OCI-LY1 (cell line): ENCODE measurements around the gene AGER.

ENCODE experiments used
- H2AFZ ChIP-seq: fragments of 200-600 bp; sonication (generic), shearing (Covaris generic); 2 replicates; pipeline ENCODE4 v1.6.0; 2014; ENCODE audit warnings: antibody characterized with exemption, mild to moderate bottlenecking, low read length
- H3F3A ChIP-seq: fragments of 200-600 bp; sonication (generic), shearing (Covaris generic); 2 replicates; pipeline ENCODE4 v1.6.0; 2014; ENCODE audit warnings: mild to moderate bottlenecking, antibody characterized with exemption, low read length, moderate library complexity; ENCODE audit not compliant: insufficient read depth
- H3K27ac ChIP-seq: fragments of 200-600 bp; sonication (generic); 2 replicates; pipeline ENCODE4 v1.5.1; 2014; ENCODE audit warnings: low read length, mixed run types, mild to moderate bottlenecking, low read depth; ENCODE audit not compliant: poor library complexity, severe bottlenecking
- H3K27me3 ChIP-seq: fragments of 200-600 bp; sonication (generic); 2 replicates; pipeline ENCODE4 v1.6.0; 2014; ENCODE audit warnings: antibody characterized with exemption, mild to moderate bottlenecking, low read length, moderate library complexity; ENCODE audit not compliant: insufficient read depth
- H3K36me3 ChIP-seq: fragments of 200-600 bp; sonication (generic); 2 replicates; pipeline ENCODE4 v1.6.1; 2014; ENCODE audit warnings: mild to moderate bottlenecking, antibody characterized with exemption, low read length, moderate library complexity, mixed read lengths; ENCODE audit not compliant: insufficient read depth
- H3K4me1 ChIP-seq: fragments of 200-600 bp; sonication (generic); 2 replicates; pipeline ENCODE4 v1.5.1; 2014; ENCODE audit warnings: mild to moderate bottlenecking, low read length, moderate library complexity; ENCODE audit not compliant: insufficient read depth, severe bottlenecking
- H3K4me2 ChIP-seq: fragments of 200-600 bp; sonication (generic), shearing (Covaris generic); 2 replicates; pipeline ENCODE4 v1.6.1; 2014; ENCODE audit warnings: low read length
- H3K4me3 ChIP-seq: fragments of 200-600 bp; sonication (generic); 2 replicates; pipeline ENCODE4 v1.5.1; 2014; ENCODE audit warnings: low read length, low read depth, mild to moderate bottlenecking, mixed read lengths; ENCODE audit not compliant: poor library complexity, severe bottlenecking
- H3K79me2 ChIP-seq: fragments of 200-600 bp; shearing (Covaris generic); 2 replicates; pipeline ENCODE4 v1.6.1; 2016; ENCODE audit warnings: mixed run types, low read length, mixed read lengths; ENCODE audit not compliant: insufficient read depth
- H3K9ac ChIP-seq: fragments of 200-600 bp; sonication (generic), shearing (Covaris generic); 2 replicates; pipeline ENCODE4 v1.6.1; 2014; ENCODE audit warnings: mild to moderate bottlenecking, low read length, mixed read lengths
- H3K9me2 ChIP-seq: fragments of 200-600 bp; sonication (generic), shearing (Covaris generic); 2 replicates; pipeline ENCODE4 v1.6.1; 2014; ENCODE audit warnings: low read depth, mild to moderate bottlenecking, low read length, mixed read lengths
- H3K9me3 ChIP-seq: fragments of 200-600 bp; shearing (Covaris generic); 2 replicates; pipeline ENCODE4 v1.6.1; 2014; ENCODE audit warnings: low read length, mixed read lengths
- H4K20me1 ChIP-seq: fragments of 200-600 bp; sonication (generic), shearing (Covaris generic); 2 replicates; pipeline ENCODE4 v1.6.0; 2016; ENCODE audit warnings: mild to moderate bottlenecking, low read length; ENCODE audit not compliant: insufficient read depth
- CTCF ChIP-seq: fragments of 200-600 bp; sonication (generic), shearing (Covaris generic); IDR thresholded peaks from 2 replicates; pipeline ENCODE4 v1.5.1; 2017; ENCODE audit warnings: mild to moderate bottlenecking, antibody characterized with exemption, low read length, moderate library complexity, mixed read lengths
- EZH2 ChIP-seq: fragments of 200-600 bp; sonication (generic), shearing (Covaris generic); IDR thresholded peaks from 2 replicates; pipeline ENCODE4 v1.8.0; 2017; ENCODE audit warnings: borderline replicate concordance, mixed run types, mild to moderate bottlenecking, antibody characterized with exemption, low read length, moderate library complexity, mixed read lengths

AGER gene

GRCh38 chr6:32215617-32216016 lies 31.6 kb upstream of the AGER start:
- no peaks in the 10 kb centered on the region for H3K9me3 ChIP-seq
- TF ChIP-seq EZH2 = no peak
- no peak for TF ChIP-seq CTCF
- no peak overlapping the region for H3K4me2 ChIP-seq
- no peaks in the 10 kb centered on the region for H3K9me2 ChIP-seq
- H3K27ac ChIP-seq = no peak overlapping the region
- H4K20me1 ChIP-seq = no peaks in the 10 kb centered on the region
- H3K4me3 ChIP-seq = no peak overlapping the region
- H3F3A ChIP-seq = no peaks in the 10 kb centered on the region
- no peaks in the 10 kb centered on the region for H3K27me3 ChIP-seq
- H3K9ac ChIP-seq = no peak overlapping the region
- no peaks in the 10 kb centered on the region for H3K36me3 ChIP-seq
- no peaks in the 10 kb centered on the region for H3K79me2 ChIP-seq
- H3K4me1 ChIP-seq = no peaks in the 10 kb centered on the region
- H2AFZ ChIP-seq = no peak overlapping the region

- TF ChIP-seq EZH2 (no peak), CTCF (no peak)
These were observed 30.1 kb upstream of the AGER start for GRCh38 chr6:32214126-32214525.

GRCh38 chr6:32213649-32214048 lies 29.6 kb upstream of the AGER start:
- no peak overlapping the region for H3K9ac ChIP-seq
- H2AFZ ChIP-seq = no peak overlapping the region
- H3K27ac ChIP-seq = no peak overlapping the region
- H3K79me2 ChIP-seq = no peaks in the 10 kb centered on the region
- H3K36me3 ChIP-seq = no peaks in the 10 kb centered on the region
- TF ChIP-seq CTCF (no peak), EZH2 (no peak)
- no peaks in the 10 kb centered on the region for H3K4me1 ChIP-seq
- no peaks in the 10 kb centered on the region for H3K27me3 ChIP-seq
- no peaks in the 10 kb centered on the region for H4K20me1 ChIP-seq
- H3K9me2 ChIP-seq = no peaks in the 10 kb centered on the region
- no peaks in the 10 kb centered on the region for H3K9me3 ChIP-seq
- H3K4me3 ChIP-seq = no peak overlapping the region
- no peak overlapping the region for H3K4me2 ChIP-seq
- H3F3A ChIP-seq = no peaks in the 10 kb centered on the region

More at GRCh38 chr6:32214126-32214525, 30.1 kb upstream of the AGER start:
- Histone ChIP-seq H3K9me2 (no peaks in the 10 kb centered on the region), H4K20me1 (no peaks in the 10 kb centered on the region), H3K27ac (no peak overlapping the region), H3K4me3 (no peak overlapping the region), H3K9me3 (no peaks in the 10 kb centered on the region), H3K27me3 (no peaks in the 10 kb centered on the region), H3K4me2 (no peak overlapping the region), H2AFZ (no peak overlapping the region), H3K9ac (no peak overlapping the region), H3K36me3 (no peaks in the 10 kb centered on the region), H3F3A (no peaks in the 10 kb centered on the region), H3K4me1 (no peaks in the 10 kb centered on the region), H3K79me2 (no peaks in the 10 kb centered on the region)
